Neural cell (in vitro differentiated cells): ENCODE measurements around the gene PEX5.

ENCODE experiments used
- EP300 ChIP-seq: fragments of 450-650 bp; conservative IDR thresholded peaks from 2 replicates; pipeline ENCODE4 v1.6.1; 2014; ENCODE audit warnings: antibody characterized with exemption, mild to moderate bottlenecking, moderate library complexity; ENCODE audit not compliant: poor library complexity, severe bottlenecking
- EZH2 ChIP-seq: fragments of 200-600, 300-800 bp; shearing (Covaris generic), sonication (generic); IDR thresholded peaks from 2 replicates; pipeline ENCODE4 v1.6.1; 2014; ENCODE audit warnings: antibody characterized with exemption, low read length, borderline replicate concordance, mild to moderate bottlenecking; ENCODE audit not compliant: insufficient read depth, poor library complexity, severe bottlenecking
- MXI1 ChIP-seq: fragments of 450-650 bp; conservative IDR thresholded peaks from 2 replicates; pipeline ENCODE4 v1.6.1; 2014; ENCODE audit warnings: antibody characterized with exemption, mild to moderate bottlenecking; ENCODE audit not compliant: poor library complexity, severe bottlenecking
- POLR2AphosphoS5 ChIP-seq: IDR thresholded peaks from 2 replicates; pipeline ENCODE4 v1.6.1; 2012
- RAD21 ChIP-seq: fragments of 450-650 bp; conservative IDR thresholded peaks from 2 replicates; pipeline ENCODE4 v1.6.1; 2014; ENCODE audit warnings: antibody characterized with exemption, mild to moderate bottlenecking, moderate library complexity
- SMC3 ChIP-seq: fragments of 450-650 bp; conservative IDR thresholded peaks from 2 replicates; pipeline ENCODE4 v1.6.1; 2014; ENCODE audit warnings: antibody characterized with exemption, mild to moderate bottlenecking, moderate library complexity; ENCODE audit not compliant: poor library complexity
- TAF1 ChIP-seq: IDR thresholded peaks from 2 replicates; pipeline ENCODE4 v1.6.1; 2012; ENCODE audit warnings: low read depth
- TF ChIP-seq, protein P1 (sequence below): fragments of 450-650 bp; IDR thresholded peaks from 2 replicates; pipeline ENCODE4 v1.5.1; 2014; ENCODE audit warnings: antibody characterized with exemption, mild to moderate bottlenecking, moderate library complexity; ENCODE audit not compliant: poor library complexity, severe bottlenecking
- TF ChIP-seq, protein P2 (sequence below): IDR thresholded peaks from 2 replicates; pipeline ENCODE4 v1.6.1; 2012; ENCODE audit warnings: borderline replicate concordance

DNA sequence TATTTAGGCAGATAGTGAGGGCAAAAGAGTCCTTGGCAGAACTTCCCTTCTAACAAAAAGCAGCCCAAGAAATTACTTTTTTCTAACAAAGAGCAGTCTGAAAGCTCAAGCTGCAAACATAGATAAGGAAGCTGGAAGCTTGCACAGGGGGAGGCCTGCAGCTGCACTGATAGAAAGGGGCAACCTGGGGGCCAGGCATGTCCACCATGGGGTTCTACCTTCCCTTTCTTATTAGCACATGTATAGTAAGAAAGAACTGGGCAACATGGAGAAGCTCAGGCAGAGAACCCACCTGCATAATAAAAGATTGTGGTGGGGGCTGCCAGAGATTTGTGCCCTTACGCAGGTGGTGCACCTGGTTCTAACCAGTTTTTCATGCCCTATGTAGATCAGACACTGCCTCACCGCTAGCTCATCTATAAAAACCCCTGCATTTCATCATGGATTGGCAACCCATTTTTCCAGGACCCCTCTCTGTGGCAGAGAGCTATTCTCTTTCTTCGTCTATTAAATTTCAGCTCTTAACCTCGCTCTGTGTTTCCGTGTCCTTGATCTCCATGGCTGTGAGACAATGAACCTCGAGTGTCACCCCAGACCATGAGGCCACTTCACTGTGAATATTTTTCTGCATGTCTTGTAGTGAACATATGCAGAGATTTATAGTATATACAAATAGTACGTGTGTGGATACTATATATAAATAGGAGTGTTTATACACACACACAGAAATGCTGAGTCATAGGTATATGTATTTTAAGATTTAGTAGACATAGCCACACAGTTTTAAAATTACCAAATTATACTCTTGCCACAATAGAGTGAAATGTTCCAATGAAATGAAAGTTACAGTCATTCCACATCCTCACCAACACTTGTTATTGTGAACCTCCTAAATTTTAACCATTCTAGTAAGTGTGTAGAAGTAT, 53.0 kb downstream of the PEX5 start:
- TF ChIP-seq, protein P1, sequence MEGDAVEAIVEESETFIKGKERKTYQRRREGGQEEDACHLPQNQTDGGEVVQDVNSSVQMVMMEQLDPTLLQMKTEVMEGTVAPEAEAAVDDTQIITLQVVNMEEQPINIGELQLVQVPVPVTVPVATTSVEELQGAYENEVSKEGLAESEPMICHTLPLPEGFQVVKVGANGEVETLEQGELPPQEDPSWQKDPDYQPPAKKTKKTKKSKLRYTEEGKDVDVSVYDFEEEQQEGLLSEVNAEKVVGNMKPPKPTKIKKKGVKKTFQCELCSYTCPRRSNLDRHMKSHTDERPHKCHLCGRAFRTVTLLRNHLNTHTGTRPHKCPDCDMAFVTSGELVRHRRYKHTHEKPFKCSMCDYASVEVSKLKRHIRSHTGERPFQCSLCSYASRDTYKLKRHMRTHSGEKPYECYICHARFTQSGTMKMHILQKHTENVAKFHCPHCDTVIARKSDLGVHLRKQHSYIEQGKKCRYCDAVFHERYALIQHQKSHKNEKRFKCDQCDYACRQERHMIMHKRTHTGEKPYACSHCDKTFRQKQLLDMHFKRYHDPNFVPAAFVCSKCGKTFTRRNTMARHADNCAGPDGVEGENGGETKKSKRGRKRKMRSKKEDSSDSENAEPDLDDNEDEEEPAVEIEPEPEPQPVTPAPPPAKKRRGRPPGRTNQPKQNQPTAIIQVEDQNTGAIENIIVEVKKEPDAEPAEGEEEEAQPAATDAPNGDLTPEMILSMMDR, result no peak
- no peak for TF ChIP-seq TAF1
- no peak for TF ChIP-seq RAD21
- TF ChIP-seq POLR2AphosphoS5, result no peak
- TF ChIP-seq MXI1, result no peak
- TF ChIP-seq, protein P2, sequence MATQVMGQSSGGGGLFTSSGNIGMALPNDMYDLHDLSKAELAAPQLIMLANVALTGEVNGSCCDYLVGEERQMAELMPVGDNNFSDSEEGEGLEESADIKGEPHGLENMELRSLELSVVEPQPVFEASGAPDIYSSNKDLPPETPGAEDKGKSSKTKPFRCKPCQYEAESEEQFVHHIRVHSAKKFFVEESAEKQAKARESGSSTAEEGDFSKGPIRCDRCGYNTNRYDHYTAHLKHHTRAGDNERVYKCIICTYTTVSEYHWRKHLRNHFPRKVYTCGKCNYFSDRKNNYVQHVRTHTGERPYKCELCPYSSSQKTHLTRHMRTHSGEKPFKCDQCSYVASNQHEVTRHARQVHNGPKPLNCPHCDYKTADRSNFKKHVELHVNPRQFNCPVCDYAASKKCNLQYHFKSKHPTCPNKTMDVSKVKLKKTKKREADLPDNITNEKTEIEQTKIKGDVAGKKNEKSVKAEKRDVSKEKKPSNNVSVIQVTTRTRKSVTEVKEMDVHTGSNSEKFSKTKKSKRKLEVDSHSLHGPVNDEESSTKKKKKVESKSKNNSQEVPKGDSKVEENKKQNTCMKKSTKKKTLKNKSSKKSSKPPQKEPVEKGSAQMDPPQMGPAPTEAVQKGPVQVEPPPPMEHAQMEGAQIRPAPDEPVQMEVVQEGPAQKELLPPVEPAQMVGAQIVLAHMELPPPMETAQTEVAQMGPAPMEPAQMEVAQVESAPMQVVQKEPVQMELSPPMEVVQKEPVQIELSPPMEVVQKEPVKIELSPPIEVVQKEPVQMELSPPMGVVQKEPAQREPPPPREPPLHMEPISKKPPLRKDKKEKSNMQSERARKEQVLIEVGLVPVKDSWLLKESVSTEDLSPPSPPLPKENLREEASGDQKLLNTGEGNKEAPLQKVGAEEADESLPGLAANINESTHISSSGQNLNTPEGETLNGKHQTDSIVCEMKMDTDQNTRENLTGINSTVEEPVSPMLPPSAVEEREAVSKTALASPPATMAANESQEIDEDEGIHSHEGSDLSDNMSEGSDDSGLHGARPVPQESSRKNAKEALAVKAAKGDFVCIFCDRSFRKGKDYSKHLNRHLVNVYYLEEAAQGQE, result no peak
- no peak for TF ChIP-seq SMC3
- no peak for TF ChIP-seq EZH2
- TF ChIP-seq EP300, result no peak
